Fibroblast of peridontal ligament (primary cell): ENCODE results near the gene RAB17.

Source experiments
- DNase-seq: peaks from one replicate; pipeline ENCODE4 v3.0.0-alpha.2; 2010; ENCODE audit errors: extremely low read depth

Gene RAB17

DNA sequence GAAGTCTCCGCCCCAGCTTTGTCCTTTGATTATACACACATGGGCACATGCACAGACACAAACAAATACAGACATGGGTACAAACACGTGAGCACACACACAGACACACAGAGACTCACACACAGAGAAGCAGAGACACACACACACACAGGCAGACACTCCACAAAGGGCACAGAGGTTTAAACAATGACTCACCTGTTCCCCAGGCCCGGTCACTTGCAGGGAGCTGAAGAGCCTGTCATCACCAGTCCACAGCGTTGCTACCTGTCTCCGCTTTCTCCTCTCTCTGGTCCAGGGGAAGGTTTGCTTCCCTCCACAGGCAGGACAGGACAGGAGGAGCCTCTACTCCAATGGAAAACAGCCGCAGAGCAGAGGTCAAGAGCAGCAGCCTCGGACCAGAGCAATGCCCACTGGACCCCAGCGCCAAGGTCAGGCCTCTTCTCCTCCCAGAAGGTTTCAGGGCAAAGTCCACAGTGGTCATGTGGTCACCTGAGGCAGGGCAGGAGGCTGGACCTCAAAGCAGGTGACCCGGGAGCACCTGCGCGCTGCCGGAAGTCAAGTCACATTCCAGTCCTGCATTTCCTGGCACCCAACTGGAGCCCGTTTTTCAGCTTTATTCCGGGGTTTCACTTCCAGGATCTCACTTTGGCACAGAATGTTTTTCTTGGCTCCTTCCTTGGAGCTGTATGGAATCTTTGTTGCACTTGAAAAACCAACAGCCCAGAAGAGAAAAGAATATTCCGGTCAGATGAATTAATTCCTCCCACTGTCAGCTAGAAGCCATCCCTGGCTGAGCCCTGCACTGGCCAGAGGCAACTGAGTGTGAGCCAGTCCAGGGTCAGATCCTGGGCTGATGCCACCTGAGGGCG is at the start of gene RAB17:
TSS of gene RAB17 (minus strand) at position 463 of the 869 bp plus-strand sequence. CDS start 4,580 bp downstream, outside the sequence.
- peak; percentile 38 for DNase-seq

DNA sequence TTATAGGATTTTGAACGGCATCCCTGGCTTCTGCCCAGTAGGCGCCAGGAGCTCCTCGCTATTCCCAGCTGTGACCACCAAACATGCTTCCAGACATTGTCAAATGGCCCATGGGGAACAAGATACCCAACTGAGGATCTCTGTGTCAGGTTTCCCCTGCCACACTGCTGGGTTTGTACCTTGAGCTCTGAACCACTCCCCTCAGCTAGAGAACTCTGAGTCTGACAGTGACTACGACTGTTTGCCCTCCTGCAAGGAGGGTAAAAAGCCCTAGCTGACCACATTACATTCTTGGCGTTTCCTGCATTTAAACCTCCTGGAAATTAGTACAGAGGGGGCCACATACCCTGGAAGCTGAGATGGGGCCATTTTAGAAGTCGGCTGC is 49.3 kb upstream of the RAB17 start:
- no peak for DNase-seq

DNA sequence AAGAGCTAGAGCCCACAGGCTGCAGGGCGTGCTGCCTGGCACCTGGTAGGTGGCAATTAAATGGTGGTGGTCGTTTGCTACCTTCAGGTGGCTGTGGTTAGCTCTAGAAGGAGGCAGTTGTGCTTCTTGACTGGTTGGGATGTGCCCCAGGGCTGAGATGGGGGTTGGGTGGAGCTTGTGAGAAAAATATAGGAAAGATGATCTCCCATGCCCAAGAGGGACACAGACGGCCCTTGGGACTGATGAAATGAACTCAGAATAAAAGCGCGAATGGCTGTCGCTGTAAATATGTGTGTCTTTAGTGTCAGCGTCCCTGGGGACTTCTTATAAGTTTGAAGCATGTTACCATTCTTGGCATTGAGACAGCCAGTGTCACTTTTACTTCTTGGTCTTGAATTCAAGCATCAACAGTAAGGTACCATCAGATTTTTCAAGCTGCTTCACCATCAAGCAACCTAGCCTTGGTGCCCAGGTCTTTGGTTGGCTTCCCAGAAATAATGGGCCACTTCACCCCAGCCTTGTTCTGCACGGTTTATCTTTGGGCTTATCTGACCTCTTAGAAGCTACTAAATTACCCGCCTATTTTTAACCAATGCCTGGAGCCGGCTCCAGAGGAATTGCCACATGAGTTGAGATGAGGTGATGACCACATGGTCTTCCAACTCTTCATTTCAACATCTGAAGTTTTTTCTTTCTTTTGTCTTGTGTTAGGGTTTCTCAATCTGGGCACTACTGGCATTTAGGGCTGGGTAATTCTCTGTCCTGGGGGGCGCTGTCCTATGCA is 48.7 kb upstream of the RAB17 start:
- no peak for DNase-seq

- no peak for DNase-seq
Measured at GRCh38 chr2:237638176-237638575, 47.6 kb upstream of the RAB17 start.

- DNase-seq = no peak
Measured at GRCh38 chr2:237637429-237638135, 47.0 kb upstream of the RAB17 start.

- DNase-seq = no peak
Measured at GRCh38 chr2:237636578-237636977, 46.0 kb upstream of the RAB17 start.

GRCh38 chr2:237633061-237633561 is 42.6 kb upstream of the RAB17 start:
- DNase-seq = no peak

GRCh38 chr2:237631801-237632585 is 41.5 kb upstream of the RAB17 start:
- no peak for DNase-seq

DNA sequence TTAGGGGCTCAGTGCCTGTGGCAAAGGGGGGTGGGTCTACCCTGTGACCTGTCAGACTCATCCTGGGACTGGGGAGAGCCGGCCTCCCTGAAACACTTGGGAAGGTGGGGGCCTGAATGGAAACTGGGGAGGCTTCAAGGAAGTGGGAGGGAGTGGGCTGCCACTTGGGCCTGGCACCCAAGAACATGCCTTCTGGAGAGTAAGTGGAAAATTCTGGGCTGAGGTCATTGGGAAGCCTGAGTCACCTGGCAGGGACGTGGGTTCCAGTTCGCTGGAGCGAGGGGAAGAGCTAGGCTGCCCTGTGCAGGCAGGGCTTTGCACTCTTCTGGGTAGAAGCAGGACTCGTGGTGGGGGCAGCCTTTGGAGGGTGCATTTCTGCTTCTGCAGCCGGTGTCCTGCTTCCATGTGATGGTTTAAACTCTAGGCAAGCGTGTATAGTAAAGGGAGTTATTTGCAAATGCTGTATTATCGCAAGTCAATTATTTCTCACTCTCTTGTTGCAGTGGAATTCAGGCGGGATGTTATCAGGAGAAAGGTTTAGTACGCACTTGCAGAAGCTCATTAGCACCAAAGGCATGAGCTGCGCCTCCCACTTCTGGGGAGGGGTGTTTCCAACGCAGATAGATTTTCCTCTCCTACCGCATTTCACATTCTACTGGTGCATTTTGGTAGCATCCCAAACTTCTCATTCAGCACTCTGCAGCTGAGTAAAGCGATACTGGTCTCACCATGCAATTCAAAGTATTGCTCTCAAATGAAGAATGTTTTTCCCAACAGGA is 40.7 kb upstream of the RAB17 start:
- no peak for DNase-seq

DNA sequence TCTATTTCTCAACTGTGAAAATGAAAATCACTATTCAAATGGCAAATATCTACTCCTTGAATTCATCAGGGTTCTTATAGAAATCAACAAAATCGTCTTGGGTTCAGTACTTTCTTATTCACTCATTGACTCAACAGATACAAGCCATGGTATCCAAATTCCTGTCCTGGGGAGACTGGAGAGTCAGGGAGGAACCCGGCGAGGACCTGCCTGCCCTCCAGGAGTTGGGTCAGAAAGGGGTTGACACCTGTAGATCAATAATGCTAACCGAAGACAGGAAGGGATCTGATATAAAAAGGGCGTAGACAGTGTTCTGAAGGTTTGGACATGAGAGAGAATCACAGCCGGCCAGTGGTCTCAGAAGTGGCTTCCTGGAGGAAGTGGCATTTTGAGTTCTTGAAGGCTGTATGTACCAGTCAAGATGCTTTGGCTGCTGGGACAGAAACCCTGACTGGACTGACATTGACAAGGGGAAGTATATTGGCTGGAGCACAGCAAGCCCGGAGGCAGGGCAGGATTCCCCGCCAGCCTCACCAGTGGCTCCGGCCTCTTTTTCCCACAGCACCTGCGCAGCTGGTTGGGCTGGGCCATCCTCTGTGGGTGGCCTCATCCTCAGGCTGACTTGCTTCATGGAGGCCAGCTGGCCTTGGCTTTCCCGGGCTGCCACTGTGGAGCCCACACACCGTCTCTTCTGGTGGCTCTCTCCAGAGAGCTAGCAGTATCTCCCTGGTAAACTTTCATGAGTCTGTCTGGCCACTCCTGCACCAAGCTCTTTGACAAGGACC is 39.9 kb upstream of the RAB17 start:
- no peak for DNase-seq

- DNase-seq = peak; percentile 30
Measured at GRCh38 chr2:237629739-237630138, 39.2 kb upstream of the RAB17 start.

DNA sequence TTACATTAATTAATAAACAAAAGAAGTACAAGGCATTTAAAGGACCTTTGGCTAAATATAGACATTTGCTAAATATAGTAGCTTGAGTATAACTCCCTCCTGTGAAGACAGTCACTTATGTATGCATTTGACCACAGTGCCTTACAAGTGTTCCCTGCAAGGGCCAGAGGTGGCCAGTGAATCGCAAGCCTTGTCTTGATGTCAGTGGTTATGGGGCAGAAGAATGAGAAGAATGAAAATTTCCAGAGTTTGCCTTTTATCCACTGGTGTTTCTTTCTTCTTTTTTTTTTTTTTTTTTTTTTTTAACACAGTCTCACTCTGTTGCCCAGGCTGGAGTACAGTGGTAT is 38.6 kb upstream of the RAB17 start:
- no peak for DNase-seq

DNA sequence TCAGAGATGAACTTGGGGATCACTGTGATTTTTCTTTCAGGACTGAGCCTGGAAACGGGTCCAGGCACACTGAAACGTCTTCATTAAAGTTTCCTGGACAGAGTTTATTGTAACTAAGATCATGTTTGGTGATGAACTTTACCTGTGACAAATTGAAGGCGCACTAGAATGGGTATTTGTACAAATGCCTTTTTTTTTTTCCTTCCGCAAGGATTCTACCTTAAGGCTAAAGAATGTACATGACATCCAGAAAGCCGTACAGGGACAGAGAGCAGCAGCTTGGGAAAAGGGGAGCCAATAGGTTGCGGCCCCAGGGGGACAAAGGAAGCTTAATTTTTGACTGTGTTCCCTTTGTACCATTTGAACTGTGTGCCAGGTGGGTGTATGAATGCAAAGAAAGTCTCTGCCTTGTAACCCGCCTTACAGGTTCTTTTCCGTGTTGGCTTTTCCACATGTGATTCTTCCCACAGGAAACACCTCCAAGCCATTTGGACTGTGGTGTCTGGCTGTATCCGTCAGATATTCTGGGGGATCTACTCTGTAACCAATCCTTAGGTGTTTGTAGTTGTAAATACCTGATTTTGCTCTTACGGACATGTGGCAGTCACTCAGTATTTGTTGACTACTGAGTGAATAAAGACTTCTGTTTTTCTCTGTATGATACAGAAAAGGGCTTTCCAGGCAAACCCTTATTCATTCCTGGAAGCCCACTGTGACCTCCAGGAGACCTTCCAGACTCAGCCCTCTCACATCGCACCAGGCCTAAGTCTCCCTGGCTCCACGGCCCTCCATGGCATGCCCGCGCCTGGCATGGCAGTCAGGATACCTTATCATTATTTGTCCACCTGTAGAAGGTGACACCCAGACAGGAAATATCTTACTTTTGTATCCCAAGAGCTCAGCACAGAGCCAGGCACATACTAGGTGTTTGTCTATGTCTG is 38.0 kb upstream of the RAB17 start:
- no peak for DNase-seq

GRCh38 chr2:237627441-237628246 is 37.1 kb upstream of the RAB17 start, which contains the start of gene LRRFIP1:
Gene LRRFIP1 (plus strand): TSS chr2:237627587. CDS start chr2:237627645, 58 bp downstream.
- DNase-seq = no peak

- DNase-seq = no peak
Measured at GRCh38 chr2:237626813-237627440, 36.4 kb upstream of the RAB17 start.

DNA sequence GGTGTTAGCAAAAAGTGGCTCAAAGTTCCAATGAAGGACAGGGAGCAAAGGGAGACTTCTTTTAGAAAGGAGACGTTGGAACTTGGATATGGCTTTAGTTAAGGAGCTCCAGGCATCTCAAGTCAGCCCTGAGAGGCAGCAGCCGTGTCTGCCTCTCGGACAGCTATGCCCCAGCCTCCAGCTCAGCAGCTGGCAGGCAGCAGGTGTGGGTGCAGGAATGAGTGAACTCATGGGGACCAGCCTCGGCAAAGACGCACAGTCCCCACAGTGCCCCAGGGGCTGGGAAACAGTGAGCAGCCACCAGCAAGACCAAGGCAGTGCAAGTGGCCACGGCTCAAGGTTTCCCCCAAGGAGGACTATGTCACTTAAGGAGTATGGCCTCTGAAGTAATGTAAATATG is 35.2 kb upstream of the RAB17 start:
- DNase-seq = no peak

DNA sequence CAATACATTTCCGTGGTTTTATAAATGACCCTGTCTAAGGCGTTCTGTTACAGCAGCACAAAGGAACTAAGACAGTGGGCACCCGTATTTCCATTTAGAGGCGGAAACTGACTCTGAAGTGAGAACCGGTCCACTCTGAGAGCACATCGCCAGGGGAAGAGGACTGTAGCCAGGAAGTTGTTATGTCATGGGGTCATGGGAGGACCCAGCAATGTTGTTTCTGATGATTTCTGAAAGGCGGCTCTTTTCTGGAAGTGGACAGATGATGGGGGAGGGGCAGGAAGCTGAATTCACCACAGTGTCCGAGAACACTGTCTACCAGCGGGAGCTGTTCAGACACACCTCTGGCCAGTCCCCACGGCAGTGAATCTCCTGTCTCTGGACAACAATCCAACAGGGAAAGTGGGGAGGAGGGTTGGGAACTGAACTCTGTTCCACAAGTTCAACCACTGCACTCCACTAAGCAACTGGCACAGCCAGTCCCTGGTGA is 34.7 kb upstream of the RAB17 start:
- no peak for DNase-seq
